ENCODE data around the gene PTPRQ. TPM values are rescaled to one million over a fixed set of nuclear protein-coding genes. Genes with fewer than 3 reads are reported as not detected.

The PTPRQ gene
- polyA plus RNA-seq, 1 donor (not counting 4 experiments of a cell fraction or from before 2014, with no cell fraction given): 0.01 TPM

- DNase-seq (ENCODE audit: low read depth, low spot score): no peak
- no peaks in the 10 kb centered on the region for H3K27me3 ChIP-seq (ENCODE audit: control insufficient read depth, extremely low read depth, insufficient read depth, low read length)
- H3K4me3 ChIP-seq (ENCODE audit: control insufficient read depth in 2 of 3, extremely low read depth in 1 of 3, insufficient read depth in 2 of 3, low read depth in 1 of 3, low read length in 3 of 3): no peak overlapping the region
- H3K36me3 ChIP-seq (ENCODE audit: control insufficient read depth in 2 of 2, extremely low read depth in 1 of 2, insufficient read depth in 2 of 2, low read length in 2 of 2): no peaks in the 10 kb centered on the region
- no peak overlapping the region for H3K9ac ChIP-seq (ENCODE audit: control insufficient read depth, extremely low read depth, insufficient read depth, low read length)
- dilution Hi-C loops (cut with MboI; ENCODE audit: extremely low pct_ligation_motif_present, low sequenced_read_pairs): no loop called here
- TF ChIP-seq, protein P1, sequence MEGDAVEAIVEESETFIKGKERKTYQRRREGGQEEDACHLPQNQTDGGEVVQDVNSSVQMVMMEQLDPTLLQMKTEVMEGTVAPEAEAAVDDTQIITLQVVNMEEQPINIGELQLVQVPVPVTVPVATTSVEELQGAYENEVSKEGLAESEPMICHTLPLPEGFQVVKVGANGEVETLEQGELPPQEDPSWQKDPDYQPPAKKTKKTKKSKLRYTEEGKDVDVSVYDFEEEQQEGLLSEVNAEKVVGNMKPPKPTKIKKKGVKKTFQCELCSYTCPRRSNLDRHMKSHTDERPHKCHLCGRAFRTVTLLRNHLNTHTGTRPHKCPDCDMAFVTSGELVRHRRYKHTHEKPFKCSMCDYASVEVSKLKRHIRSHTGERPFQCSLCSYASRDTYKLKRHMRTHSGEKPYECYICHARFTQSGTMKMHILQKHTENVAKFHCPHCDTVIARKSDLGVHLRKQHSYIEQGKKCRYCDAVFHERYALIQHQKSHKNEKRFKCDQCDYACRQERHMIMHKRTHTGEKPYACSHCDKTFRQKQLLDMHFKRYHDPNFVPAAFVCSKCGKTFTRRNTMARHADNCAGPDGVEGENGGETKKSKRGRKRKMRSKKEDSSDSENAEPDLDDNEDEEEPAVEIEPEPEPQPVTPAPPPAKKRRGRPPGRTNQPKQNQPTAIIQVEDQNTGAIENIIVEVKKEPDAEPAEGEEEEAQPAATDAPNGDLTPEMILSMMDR (optimal IDR thresholded peaks at IDR 0.05 in 1 of 3, IDR thresholded peaks at IDR 0.05 in 1 of 3, conservative IDR thresholded peaks at IDR 0.05 in 1 of 3; ENCODE audit: extremely low read depth in 1 of 3, insufficient read depth in 2 of 3, low read length in 3 of 3): no peak
- TF ChIP-seq EZH2 (IDR thresholded peaks at IDR 0.05; ENCODE audit: low read length): no peak
- H3K4me2 ChIP-seq (ENCODE audit: control insufficient read depth, extremely low read depth, insufficient read depth, low read depth, low read length): no peak overlapping the region
- H3K9me1 ChIP-seq (ENCODE audit: control insufficient read depth, extremely low read depth, insufficient read depth, low read length): no peaks in the 10 kb centered on the region
- H3K4me1 ChIP-seq (ENCODE audit: control insufficient read depth, extremely low read depth, insufficient read depth, low read length): no peaks in the 10 kb centered on the region
- FAIRE-seq: no peak
- H4K20me1 ChIP-seq (ENCODE audit: control insufficient read depth, extremely low read depth, insufficient read depth, low read length): no peaks in the 10 kb centered on the region
- no peak overlapping the region for H3K27ac ChIP-seq (ENCODE audit: control insufficient read depth, insufficient read depth, low read length)
- H3K9me3 ChIP-seq (ENCODE audit: control insufficient read depth, low read depth, low read length): no peaks in the 10 kb centered on the region
- no peak overlapping the region for H2AFZ ChIP-seq (ENCODE audit: control insufficient read depth, low read length)
- no peaks in the 10 kb centered on the region for H3K79me2 ChIP-seq (ENCODE audit: control insufficient read depth, insufficient read depth, low read length)
Observed at GRCh38 chr12:80681287-80681686, 237.3 kb downstream of the PTPRQ start.

- H3K4me2 ChIP-seq (ENCODE audit: control insufficient read depth, extremely low read depth, insufficient read depth, low read depth, low read length): no peak overlapping the region
- H3K9ac ChIP-seq (ENCODE audit: control insufficient read depth, extremely low read depth, insufficient read depth, low read length): no peak overlapping the region
- FAIRE-seq (no peak), DNase-seq (ENCODE audit: low read depth, low spot score) (no peak)
- dilution Hi-C loops (cut with MboI; ENCODE audit: extremely low pct_ligation_motif_present, low sequenced_read_pairs): no loop called here
- no peaks in the 10 kb centered on the region for H3K27me3 ChIP-seq (ENCODE audit: control insufficient read depth, extremely low read depth, insufficient read depth, low read length)
- H3K79me2 ChIP-seq (ENCODE audit: control insufficient read depth, insufficient read depth, low read length): no peaks in the 10 kb centered on the region
- H3K4me1 ChIP-seq (ENCODE audit: control insufficient read depth, extremely low read depth, insufficient read depth, low read length): no peaks in the 10 kb centered on the region
- H3K27ac ChIP-seq (ENCODE audit: control insufficient read depth, insufficient read depth, low read length): no peak overlapping the region
- no peak overlapping the region for H3K4me3 ChIP-seq (ENCODE audit: control insufficient read depth in 2 of 3, extremely low read depth in 1 of 3, insufficient read depth in 2 of 3, low read depth in 1 of 3, low read length in 3 of 3)
- TF ChIP-seq, protein P1 (optimal IDR thresholded peaks at IDR 0.05 in 1 of 3, IDR thresholded peaks at IDR 0.05 in 1 of 3, conservative IDR thresholded peaks at IDR 0.05 in 1 of 3; ENCODE audit: extremely low read depth in 1 of 3, insufficient read depth in 2 of 3, low read length in 3 of 3): no peak
- TF ChIP-seq EZH2 (IDR thresholded peaks at IDR 0.05; ENCODE audit: low read length): no peak
- H3K36me3 ChIP-seq (ENCODE audit: control insufficient read depth in 2 of 2, extremely low read depth in 1 of 2, insufficient read depth in 2 of 2, low read length in 2 of 2): no peaks in the 10 kb centered on the region
- no peak overlapping the region for H2AFZ ChIP-seq (ENCODE audit: control insufficient read depth, low read length)
- no peaks in the 10 kb centered on the region for H3K9me1 ChIP-seq (ENCODE audit: control insufficient read depth, extremely low read depth, insufficient read depth, low read length)
- H3K9me3 ChIP-seq (ENCODE audit: control insufficient read depth, low read depth, low read length): no peaks in the 10 kb centered on the region
- H4K20me1 ChIP-seq (ENCODE audit: control insufficient read depth, extremely low read depth, insufficient read depth, low read length): no peaks in the 10 kb centered on the region
Observed at GRCh38 chr12:80681786-80682185, 237.8 kb downstream of the PTPRQ start.

Data from keratinocyte (primary cell).